ENCODE measurements around the gene HERC2.

HERC2 gene

GRCh38 chr15:28117432-28117990 is 204.5 kb downstream of the HERC2 start:
- no peak overlapping the region for H3K4me2 ChIP-seq (ENCODE audit: low read length)
- no peak overlapping the region for H3K4me3 ChIP-seq (ENCODE audit: low read depth, low read length, poor library complexity, severe bottlenecking)
- H3F3A ChIP-seq (ENCODE audit: insufficient read depth, low read length) = no peaks in the 10 kb centered on the region
- H3K36me3 ChIP-seq (ENCODE audit: insufficient read depth, low read length) = peaks cover 67% of the 10 kb centered on the region
- H3K9me2 ChIP-seq (ENCODE audit: low read depth, low read length) = no peaks in the 10 kb centered on the region
- H3K9me3 ChIP-seq (ENCODE audit: low read length) = no peaks in the 10 kb centered on the region
- no peaks in the 10 kb centered on the region for H4K20me1 ChIP-seq (ENCODE audit: insufficient read depth, low read length)
- H3K27ac ChIP-seq (ENCODE audit: low read depth, low read length, poor library complexity, severe bottlenecking) = no peak overlapping the region
- H3K4me1 ChIP-seq (ENCODE audit: insufficient read depth, low read length, severe bottlenecking) = no peaks in the 10 kb centered on the region
- H2AFZ ChIP-seq (ENCODE audit: low read length) = no peak overlapping the region
- H3K27me3 ChIP-seq (ENCODE audit: insufficient read depth, low read length) = no peaks in the 10 kb centered on the region
- H3K79me2 ChIP-seq (ENCODE audit: insufficient read depth, low read length) = no peaks in the 10 kb centered on the region
- no peak overlapping the region for H3K9ac ChIP-seq (ENCODE audit: low read length)
- no peak for TF ChIP-seq CTCF (IDR thresholded peaks at IDR 0.05; ENCODE audit: low read length)
- no peak for TF ChIP-seq EZH2 (IDR thresholded peaks at IDR 0.05; ENCODE audit: borderline replicate concordance, low read length)

- Histone ChIP-seq H3K27me3 (ENCODE audit: insufficient read depth, low read length) (no peaks in the 10 kb centered on the region), H3F3A (ENCODE audit: insufficient read depth, low read length) (no peaks in the 10 kb centered on the region), H3K4me1 (ENCODE audit: insufficient read depth, low read length, severe bottlenecking) (no peaks in the 10 kb centered on the region), H3K4me2 (ENCODE audit: low read length) (no peak overlapping the region), H3K4me3 (ENCODE audit: low read depth, low read length, poor library complexity, severe bottlenecking) (no peak overlapping the region), H3K27ac (ENCODE audit: low read depth, low read length, poor library complexity, severe bottlenecking) (no peak overlapping the region), H3K36me3 (ENCODE audit: insufficient read depth, low read length) (peaks cover 74% of the 10 kb centered on the region), H3K9me3 (ENCODE audit: low read length) (no peaks in the 10 kb centered on the region), H3K9me2 (ENCODE audit: low read depth, low read length) (no peaks in the 10 kb centered on the region), H3K79me2 (ENCODE audit: insufficient read depth, low read length) (no peaks in the 10 kb centered on the region), H3K9ac (ENCODE audit: low read length) (no peak overlapping the region), H2AFZ (ENCODE audit: low read length) (no peak overlapping the region), H4K20me1 (ENCODE audit: insufficient read depth, low read length) (no peaks in the 10 kb centered on the region)
- TF ChIP-seq CTCF (IDR thresholded peaks at IDR 0.05; ENCODE audit: low read length) (no peak), EZH2 (IDR thresholded peaks at IDR 0.05; ENCODE audit: borderline replicate concordance, low read length) (no peak)
Measured at GRCh38 chr15:28116521-28117431, 205.2 kb downstream of the HERC2 start.

- Histone ChIP-seq H3K9me3 (ENCODE audit: low read length) (no peaks in the 10 kb centered on the region), H3K4me2 (ENCODE audit: low read length) (no peak overlapping the region), H2AFZ (ENCODE audit: low read length) (no peak overlapping the region), H3K9me2 (ENCODE audit: low read depth, low read length) (no peaks in the 10 kb centered on the region), H3K4me3 (ENCODE audit: low read depth, low read length, poor library complexity, severe bottlenecking) (no peak overlapping the region), H3K27me3 (ENCODE audit: insufficient read depth, low read length) (no peaks in the 10 kb centered on the region), H3K27ac (ENCODE audit: low read depth, low read length, poor library complexity, severe bottlenecking) (no peak overlapping the region), H4K20me1 (ENCODE audit: insufficient read depth, low read length) (no peaks in the 10 kb centered on the region), H3K9ac (ENCODE audit: low read length) (no peak overlapping the region), H3K4me1 (ENCODE audit: insufficient read depth, low read length, severe bottlenecking) (no peaks in the 10 kb centered on the region), H3K36me3 (ENCODE audit: insufficient read depth, low read length) (peaks cover 74% of the 10 kb centered on the region), H3K79me2 (ENCODE audit: insufficient read depth, low read length) (no peaks in the 10 kb centered on the region), H3F3A (ENCODE audit: insufficient read depth, low read length) (no peaks in the 10 kb centered on the region)
- TF ChIP-seq EZH2 (IDR thresholded peaks at IDR 0.05; ENCODE audit: borderline replicate concordance, low read length) = no peak
- no peak for TF ChIP-seq CTCF (IDR thresholded peaks at IDR 0.05; ENCODE audit: low read length)
Measured at GRCh38 chr15:28115871-28116270, 206.1 kb downstream of the HERC2 start.

All from OCI-LY1 (cell line).